ENCODE data around the gene WNT11.
A peak's percentile ranks its signal among the peaks of the same experiment; 100 is the strongest.

WNT11 gene

DNA sequence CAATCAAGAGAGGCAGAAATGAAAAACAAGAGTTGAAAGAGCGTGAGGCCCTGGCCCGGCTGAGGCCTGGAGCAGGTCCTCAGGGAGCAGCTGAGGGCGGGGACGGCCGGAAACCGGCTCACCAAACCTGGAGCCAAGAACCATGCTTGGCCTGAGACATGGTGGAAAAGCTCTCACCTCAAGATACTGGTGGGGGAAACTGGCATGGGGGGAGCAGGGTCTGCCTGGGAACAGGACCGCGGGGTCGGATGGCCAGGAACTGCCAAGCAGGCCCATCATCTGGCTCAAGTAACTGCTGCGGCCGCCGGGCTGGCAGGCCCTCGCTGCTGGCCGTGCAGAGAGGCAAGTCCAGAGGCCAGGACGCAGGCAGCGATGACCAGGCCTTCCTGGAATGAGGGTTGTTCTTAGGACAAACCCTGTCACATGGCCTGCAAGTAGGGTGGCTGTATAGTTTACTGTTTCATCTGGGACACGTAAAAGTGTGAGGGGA lies 18.9 kb upstream of the WNT11 start:
- intact Hi-C loops (cut with DNase I) = no loop called here
- DNase-seq = peak in 2 of 10 donors; percentile 38 to 80

DNA sequence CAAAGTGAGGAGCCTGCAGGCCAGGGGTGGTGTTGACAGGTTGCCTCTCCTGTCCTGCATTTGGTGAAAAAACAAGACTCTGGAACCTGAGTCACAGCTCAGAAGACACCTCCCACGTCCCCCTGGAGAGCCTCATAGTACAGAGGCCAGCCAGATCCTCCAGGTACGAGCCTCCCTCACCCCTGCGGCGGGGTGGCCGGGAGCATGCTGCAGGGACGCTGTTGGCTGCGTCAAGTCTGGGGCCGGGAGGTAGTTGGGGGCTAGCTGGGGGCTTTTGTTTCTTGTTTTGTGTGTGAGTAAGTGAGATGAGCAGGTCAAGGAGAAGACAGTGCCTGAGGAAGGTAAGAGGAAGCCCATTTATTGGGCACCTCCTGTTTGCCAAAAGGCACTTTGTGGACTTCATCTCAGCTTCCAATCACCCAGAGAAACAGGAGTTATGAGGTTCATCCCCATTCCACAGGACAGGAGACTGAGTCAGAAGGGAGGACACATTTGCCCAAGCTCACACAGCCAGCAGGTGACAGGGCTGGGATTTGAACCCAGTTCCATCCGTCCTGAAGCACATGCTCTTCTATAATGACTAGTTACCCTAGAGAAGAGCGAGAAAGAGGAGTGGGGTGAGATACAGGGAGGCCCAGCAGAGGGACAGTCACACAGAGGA lies 18.3 kb upstream of the WNT11 start:
- no peak for DNase-seq

DNA sequence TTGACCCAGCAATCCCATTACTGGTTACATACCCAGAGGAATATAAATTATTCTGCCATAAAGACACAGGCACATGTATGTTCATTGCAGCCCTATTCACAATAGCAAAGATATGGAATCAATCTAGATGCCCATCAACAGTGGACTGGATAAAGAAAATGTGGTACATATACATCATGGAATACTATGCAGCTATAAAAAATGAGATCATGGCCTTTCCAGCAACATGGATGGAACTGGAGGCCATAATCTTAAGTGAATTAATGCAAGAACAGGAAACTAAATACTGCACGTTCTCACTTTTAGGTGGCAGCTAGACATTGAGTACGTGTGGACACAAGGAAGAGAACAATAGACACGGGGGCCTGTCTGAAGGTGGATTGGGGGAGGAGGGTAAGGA lies 15.1 kb upstream of the WNT11 start:
- intact Hi-C loops (cut with DNase I) = no loop called here
- no peak for DNase-seq

More for the DNA sequence above, 18.3 kb upstream of the WNT11 start:
- intact Hi-C loops (cut with DNase I) = no loop called here

DNA sequence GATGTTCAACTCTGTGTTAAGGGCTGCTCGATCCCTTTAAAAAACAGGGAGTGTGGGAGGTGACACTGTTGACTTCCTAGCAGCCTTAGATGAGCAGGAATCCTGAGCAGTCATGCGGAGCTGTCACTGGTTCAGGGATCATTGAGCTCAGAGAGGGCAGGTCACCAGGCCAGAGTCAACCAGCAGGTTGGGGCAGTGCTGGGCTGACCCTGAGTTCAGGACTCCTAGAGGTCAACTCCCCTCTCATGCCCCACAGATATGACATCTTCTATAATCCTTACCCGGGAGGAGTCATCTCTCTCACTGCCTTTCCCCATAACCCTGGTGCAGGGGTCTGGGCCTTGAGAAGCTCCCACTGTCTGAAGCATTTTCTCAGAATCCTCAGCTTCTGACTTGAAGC lies 12.9 kb upstream of the WNT11 start:
- intact Hi-C loops (cut with DNase I) = no loop called here
- peak in 1 of 10 donors; percentile 25 for DNase-seq

DNA sequence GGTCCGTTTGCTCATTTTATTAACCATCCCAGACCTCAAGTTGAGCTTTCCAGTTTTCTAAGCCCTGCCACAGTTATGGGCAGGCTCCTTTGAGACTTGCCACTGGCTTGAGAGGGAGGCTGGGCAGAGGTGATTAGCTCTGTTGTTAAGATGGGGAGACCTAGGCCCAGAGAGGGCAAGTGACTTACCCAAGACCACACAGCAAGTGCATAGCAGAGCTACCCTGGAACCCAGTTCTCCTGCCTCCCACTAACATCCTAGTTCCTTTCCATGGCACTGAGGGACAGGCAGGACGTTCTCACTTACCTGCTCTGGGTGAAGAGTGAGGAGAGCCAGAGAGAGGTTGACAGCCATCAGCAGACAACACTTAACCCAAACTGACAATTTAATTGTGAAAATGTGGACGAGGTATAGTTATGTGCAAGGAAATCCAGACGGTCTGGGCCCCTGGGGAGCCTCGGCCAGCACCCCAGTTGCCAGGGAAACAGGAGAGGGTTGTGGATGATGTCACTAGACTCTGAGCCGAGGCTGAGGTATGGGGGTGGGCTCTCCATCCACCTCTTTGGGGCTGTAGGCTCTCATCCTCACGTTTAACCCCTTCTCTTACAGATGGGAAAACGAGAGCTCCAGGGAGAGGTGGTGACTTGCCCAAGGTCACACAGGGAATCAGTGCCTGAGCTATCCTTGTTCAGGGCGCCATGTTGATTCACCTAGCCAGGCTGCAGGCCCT lies 12.3 kb upstream of the WNT11 start:
- peak in 1 of 10 donors; percentile 29 for DNase-seq
- intact Hi-C loops (cut with DNase I) = no loop called here

DNA sequence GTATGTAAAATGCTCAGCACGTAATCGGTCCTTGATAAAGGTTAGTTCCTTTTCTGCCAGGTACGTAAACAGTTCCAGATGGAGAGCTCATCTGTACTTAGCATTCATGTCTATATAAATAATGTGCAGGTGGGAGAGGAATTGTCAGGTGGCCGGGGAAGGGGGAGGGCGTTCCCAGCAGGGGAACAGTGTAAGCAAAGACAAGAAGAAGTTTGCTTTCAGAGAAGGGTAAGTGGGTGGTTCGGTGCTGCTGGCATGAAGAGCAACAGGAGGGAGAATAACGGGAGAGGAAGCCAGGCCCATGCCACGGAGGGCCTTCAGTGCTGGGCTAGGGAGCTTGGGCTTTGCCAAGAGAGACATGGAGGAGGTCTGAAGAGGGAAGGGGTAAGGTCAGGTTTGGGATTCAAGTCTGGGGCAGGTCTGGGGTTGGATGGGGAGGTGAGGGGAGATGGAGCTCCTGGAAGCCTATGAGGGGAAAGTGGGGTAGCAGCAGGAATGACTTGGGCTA lies 11.4 kb upstream of the WNT11 start:
- DNase-seq = peak in 2 of 10 donors; percentile 16 to 66

DNA sequence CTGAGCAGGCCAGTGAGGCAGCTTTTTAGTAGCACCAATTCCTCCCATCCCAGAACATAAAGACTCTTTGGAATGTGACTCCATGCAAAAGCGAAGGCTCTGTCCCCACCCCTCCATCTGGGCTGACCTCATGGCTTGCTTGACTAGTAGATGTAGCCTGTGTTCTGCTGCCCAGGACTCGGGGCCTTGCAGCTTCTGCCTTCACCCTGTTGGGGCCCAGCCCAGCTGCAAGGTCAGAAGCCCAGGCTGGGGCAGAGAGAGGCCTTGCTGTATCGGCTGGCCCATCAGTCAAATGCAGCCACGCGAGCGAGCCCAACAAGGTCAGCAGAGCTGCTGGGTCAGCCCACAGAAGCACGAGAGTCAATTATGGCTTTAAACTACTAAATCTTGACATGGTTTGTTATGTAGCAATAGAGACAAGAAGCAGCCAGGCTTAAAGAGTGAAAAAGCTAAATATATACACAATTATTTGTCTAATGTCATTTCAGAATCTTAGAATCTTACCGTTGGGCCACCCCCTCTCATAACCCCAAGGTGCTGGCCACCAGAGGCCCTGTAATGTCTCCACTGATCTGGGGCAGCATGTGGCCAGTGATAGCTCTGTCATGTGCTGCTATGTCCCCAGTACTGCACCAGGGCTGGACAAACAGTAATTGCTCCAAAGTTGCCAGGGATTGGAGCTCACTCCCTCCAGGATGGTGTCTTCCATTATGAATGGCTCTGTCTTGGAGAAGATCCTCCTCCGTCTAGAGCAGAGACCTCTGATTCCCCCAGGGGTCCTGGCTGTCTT lies 10.4 kb upstream of the WNT11 start:
- intact Hi-C loops (cut with DNase I) = no loop called here
- DNase-seq = peak in 3 of 10 donors; percentile 12 to 66 (median 64)

More for the DNA sequence above, 11.4 kb upstream of the WNT11 start:
- intact Hi-C loops (cut with DNase I) = no loop called here

DNA sequence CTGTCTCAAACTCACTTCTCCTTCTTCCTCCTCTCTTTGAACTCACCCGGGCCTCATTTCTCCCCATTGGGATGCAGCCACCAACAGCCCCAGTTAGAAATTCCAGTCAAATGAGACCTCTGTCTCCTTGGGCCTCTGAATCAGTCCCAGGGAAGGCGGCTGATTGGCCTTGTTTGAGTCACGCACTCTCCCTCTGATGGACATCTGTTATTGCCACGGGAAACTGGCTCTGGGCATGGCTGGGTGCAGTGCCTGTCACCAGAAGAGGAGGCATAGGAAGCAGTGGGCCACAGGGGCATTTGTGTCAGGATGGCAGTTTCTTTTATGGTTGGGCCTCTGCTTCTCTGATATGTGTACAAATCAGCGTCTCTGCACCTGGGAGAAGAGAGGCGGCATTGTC lies 9.6 kb upstream of the WNT11 start:
- peak in 2 of 10 donors; percentile 9 to 26 for DNase-seq
- intact Hi-C loops (cut with DNase I) = no loop called here

DNA sequence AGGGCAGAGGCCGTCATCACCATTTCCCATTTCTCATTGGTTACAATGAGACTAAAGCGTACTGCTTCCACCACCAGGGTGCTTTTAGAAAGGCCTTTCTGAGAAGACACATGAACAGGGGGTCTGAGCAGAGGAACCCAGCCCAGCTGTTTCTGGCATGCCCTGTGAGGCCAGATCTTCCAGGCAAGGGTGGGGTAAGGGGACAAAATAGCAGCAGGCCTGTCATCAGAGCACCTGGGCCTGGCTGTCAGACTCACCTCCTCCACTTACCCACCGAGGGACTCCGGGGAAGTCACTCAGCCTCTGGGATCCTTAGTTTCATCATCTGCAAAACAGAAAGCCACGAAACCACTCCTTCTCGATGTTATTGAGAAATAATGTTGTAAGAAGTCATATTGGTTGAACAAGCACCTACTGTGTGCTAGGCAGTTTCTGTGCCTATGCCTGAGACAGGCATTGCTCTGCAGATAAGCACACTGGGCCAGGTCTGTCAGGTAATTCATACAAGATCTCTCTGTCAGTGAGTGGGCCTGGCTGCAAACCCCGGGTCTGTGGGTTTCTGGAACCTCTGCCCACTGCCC lies 8.8 kb upstream of the WNT11 start:
- DNase-seq = peak in 1 of 10 donors; percentile 11
- intact Hi-C loops (cut with DNase I) = loop anchor here (5.0 kb wide), 1 partner anchor 318 kb away; no protein-coding TSS in a partner anchor

DNA sequence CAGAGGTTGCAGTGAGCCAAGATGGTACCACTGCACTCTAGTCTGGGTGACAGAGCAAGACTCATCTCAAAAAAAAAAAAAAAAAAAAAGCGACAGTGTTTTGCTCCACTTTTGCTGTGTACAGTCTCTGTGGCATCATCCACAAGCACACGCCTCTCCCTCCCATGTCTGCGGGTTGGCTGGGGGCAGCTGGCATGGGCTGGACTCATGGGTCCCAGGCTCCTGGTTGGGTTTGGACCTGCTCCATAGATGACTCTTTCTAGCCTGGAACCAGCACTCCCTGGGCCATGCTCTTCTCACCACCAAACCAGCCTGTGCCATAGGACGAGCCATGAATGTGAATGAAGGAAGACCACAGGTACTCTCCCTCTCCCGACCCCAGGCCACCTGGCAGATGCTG lies 7.9 kb upstream of the WNT11 start:
- intact Hi-C loops (cut with DNase I) = loop anchor here (5.0 kb wide), 1 partner anchor 317 kb away; no protein-coding TSS in a partner anchor
- peak in 2 of 10 donors; percentile 5 to 42 for DNase-seq

DNA sequence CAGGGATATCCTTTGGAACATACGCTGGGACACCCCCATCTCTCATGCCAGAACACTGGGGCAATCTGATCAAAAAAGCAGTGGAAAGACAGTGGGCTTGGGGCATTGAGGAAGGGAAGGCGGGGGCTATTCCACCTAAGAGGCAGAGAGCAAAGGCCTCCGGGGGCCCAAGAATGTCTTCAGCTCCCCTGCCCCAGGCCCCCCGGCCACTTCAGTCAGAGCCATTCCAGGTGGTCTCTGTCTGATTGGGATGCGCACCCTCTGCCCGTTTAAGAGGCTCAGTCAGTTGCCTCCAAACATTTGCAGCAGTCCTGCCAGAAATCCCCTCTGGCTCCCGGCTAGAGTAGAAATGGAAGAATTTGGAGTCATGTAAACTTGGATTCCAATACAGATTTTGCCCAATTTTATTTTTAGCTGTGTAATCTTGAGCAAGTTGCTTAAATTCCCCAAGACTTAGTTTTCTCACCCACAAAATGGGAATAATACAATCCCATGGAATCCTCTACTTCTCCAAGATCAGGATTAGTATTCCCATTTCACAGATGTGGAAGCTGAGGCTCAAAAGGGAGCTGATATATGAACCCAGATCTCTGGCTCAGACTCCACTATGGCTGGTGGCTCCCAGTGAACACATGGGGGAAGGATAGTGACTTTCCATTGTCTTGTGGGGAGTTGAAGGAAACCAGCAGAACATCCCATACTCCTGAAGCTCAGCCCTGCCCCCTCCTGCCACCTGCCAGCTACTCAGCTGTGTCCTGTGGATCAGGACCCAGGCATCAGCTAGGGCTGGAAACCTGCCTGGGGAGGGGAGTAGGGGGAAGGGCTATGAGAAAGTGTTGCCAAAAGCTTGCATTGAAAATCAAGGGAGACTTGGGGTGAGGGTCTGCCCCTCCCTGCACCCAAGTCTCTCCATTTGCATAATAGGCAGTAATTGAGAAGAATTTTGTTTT lies 6.1 kb upstream of the WNT11 start:
- intact Hi-C loops (cut with DNase I) = loop anchor here (5.0 kb wide), 1 partner anchor 315 kb away; no protein-coding TSS in a partner anchor
- peak in 1 of 10 donors; percentile 22 for DNase-seq

DNA sequence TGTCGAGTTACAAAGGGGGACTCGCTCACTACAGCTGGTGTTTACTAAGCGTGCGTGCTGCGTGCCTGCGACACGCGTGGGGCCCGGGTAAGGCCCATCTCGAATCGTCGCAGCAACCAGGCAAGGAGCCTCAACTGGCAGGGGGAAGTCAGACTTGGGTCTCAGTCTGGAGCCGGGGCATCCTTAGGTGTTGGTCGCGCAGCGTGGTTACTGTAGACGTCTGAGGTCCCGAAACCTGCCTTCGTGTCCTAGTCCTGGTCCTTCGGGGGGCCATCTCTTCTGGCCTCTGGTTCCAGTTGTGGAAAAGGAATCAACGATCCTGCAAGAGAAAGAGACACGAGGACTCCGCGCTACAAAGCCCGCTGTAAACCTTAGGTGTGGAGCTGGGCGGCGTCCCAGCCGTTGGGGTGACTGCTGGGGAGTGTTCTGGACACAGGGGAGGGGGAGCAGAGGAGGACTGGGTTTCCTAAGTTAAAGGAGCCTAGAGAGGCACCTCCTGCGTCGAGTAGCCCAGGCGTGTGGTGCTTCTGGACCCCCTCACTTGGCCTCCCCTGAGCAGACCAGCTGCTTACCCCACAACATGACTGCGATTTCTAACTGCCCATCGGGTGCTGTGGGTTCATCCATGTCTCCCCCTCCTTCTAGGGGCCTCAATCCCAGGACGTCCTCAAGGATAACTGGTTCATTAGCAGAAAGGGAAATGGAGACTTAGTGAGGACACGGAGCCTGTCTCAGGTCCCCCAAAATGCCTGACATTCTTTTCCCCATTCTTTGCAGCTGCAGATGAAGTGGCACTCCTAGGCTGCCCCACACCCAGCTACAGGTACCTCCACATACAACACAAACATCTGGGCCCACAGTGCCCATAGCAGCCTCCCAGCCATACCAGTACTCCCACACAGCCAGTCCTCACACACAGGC lies 4.9 kb upstream of the WNT11 start:
- peak in 1 of 10 donors; percentile 81 for DNase-seq
- intact Hi-C loops (cut with DNase I) = loop anchor here (5.0 kb wide), 1 partner anchor 314 kb away; no protein-coding TSS in a partner anchor

DNA sequence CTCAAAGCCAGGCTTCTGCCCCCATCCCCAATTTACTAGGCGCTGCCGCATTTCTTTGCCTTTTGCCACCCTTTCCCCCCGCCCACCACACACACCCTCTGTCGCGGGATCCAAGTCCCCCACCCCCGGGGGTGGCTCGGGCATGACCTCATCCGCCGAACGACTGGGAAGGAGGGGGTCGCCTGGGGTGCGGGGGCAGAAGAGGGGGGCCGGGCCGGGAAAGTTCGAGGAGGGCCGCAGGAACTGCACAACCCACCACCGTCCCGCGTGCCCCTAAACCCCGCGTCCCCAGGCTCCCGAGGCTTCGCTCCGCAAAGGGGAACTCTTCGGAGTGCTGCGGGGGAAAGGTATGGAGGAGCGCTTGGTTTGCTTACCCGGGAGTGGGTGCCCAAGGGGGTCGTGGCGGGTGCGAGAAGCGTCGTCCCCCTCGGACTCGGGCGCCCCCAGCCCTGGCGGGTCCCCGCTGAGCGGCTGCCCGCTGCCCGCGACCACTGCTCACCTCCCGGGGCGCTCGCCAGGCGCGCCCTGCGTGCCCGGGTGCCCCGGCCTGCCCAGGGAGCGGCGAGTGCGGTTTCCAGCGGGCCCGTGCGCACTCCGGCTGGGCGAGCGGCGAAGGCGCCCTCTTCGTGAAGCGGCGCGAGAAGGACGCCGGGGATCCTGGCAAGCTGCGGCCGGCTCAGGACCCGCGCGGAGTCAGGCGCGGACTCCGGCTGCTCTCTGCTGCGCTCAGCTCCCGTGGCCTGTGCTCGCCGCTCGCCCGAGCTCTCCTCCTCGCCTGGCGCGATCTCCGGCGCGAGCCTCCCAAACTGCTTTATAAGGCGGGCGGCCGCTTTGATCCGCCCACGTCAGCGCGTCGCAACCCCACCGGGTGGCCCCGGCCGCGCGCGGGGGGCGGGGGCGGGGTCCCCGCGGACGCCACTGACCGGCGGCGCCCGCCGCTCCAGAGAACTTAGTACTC lies 4.0 kb upstream of the WNT11 start:
- intact Hi-C loops (cut with DNase I) = loop anchor here (5.0 kb wide), 2 partner anchors 302 to 313 kb away; no protein-coding TSS in a partner anchor
- DNase-seq = peak in 3 of 10 donors; percentile 32 to 83 (median 78)

DNA sequence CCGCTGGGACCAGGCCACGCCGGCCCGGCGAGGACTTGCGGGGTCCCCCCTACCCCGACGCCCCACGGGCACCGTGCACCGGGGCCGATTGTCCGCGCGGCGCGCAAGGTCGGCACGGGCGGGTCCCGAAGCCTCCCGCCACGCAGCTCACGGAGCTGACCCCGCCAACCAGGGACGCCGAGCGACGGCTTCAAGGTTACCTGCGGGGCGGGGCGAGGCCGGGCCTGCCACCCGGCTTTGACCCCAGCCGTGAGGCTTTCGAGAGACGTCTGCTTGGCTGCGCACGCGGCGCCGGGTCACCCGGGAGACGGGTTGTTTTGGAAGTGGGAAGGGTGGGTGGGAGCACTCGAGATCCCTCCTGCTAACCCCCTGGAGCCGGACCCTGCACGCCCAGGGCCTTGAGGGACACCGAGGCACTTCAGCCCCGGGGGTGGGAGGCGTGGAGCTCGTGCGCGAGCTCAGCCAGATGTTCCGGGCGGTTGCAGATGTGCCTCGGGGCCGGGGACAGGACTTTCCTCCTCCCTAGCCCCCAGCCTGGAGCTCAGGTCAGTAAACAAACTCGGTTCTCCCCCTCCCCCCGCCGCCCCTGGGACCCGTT lies 3.2 kb upstream of the WNT11 start:
- DNase-seq = peak in 1 of 10 donors; percentile 67
- intact Hi-C loops (cut with DNase I) = loop anchor here (5.0 kb wide), 1 partner anchor 303 kb away; no protein-coding TSS in a partner anchor

DNA sequence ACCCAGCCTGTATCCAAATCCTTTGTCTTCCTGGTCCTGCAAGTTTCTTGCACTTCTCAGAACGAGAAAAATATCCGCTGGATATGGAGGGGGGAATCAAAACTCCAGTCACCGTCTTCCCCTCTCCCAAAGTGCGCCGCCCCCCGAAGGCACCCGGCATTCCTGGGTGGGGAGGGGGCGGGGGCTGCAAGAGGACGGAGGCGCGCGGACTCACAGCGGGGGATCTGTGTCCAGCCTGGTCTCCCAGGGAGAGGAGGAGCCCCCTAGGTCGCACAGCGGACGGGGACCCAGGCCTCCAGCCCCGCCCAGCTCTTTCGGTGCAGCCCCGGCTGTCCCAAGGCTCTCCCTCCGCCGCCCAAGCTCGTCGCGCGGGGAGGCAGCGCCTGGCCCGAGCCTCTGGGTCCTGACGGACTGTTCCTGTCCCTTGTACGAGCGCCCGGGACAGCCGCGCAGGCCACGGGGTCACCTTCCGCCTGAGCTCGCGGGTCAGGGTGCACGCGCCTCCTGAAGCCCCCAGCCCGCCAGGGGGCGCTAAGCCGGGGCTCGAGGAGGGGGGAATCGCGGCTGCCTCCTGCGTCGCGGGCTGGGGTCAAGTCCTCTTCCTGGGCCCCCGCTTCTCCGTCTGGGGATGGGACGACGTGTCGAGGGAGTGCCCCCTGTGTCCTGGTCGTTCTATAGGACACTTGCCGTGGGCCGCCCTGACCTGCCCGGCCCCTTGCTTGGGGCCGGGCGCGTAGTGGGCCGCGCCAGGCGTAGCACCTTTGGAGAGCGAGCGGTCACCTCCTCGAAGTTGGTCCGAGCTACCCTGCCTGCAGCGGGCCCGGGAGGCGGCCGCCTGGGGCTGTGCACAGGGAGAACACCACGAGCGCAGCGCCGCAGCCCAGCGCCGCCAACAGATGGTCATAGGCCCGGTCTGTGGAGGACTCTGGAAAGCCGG lies 2.4 kb upstream of the WNT11 start:
- peak in 7 of 10 donors; percentile 36 to 92 (median 70) for DNase-seq
- intact Hi-C loops (cut with DNase I) = loop anchor here (1.0 to 5.0 kb wide), 2 partner anchors 110 to 304 kb away; no protein-coding TSS in a partner anchor

Data from posterior cingulate gyrus (tissue), 11 donors.